GM04504 (cell line): ENCODE data around the gene ASXL2.
"Not testable (repeated sequence)": the region's sequence is repeated elsewhere in the genome, so short reads cannot be mapped to it uniquely, and the experiment has no call there.

Experiments
- DNase-seq: peaks from one replicate; pipeline ENCODE4 v3.0.0-alpha.2; 2012; ENCODE audit warnings: low read depth

The ASXL2 gene

DNA sequence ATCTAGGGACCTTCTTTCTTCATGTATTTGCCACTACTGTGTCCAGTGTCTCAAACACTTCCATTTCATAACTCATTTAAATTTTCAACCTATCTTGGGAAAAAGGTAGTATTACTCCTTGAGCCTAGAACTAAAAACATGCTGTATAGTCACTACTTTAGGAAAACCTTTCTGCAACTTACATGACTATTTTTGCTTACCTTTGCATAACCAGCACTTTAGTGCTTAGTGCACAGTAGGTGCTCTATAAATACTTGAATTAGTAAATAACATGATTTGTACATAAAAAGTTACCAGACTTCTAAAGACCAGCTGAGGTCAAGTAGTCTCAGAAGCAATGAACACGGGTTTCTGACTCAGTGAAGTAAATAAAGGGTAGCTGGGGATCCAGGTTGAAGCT is 142.5 kb downstream of the ASXL2 start:
- DNase-seq, result no peak

DNA sequence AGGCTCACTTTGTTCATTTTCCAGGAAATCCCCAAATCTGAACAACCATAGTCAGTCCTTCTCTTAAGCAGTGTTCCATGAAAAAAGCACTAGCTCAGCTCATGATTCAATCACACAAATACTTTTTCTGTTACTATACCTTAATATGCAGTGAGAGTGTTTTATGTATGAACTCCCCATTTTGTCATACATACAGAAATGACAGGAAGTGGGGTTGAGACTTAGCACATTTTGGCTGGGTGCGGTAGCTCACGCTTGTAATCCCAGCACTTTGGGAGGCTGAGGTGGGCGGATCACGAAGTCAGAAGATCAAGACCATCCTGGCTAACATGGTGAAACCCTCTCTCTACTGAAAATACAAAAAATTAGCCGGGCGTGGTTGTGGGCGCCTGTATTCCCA is 149.7 kb downstream of the ASXL2 start:
- no peak for DNase-seq

DNA sequence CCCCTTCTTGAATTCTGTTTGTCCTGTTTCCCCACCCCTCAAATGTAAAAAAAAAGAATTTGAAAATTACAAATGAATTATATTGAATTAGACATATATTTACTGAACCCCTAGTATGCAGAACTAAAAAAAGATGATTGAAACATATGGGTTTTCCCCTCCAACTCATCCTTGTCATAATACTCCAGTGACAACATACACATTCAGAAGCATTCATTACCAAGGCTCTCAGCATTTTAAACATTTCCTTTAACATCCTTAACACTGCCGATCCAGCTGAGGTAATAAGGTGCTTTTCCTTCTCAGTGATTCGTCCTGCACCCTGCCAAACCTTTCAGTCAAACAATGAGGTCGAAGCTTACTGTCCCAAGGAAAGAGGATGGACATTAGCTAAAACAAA is 151.8 kb downstream of the ASXL2 start:
- DNase-seq, result no peak

DNA sequence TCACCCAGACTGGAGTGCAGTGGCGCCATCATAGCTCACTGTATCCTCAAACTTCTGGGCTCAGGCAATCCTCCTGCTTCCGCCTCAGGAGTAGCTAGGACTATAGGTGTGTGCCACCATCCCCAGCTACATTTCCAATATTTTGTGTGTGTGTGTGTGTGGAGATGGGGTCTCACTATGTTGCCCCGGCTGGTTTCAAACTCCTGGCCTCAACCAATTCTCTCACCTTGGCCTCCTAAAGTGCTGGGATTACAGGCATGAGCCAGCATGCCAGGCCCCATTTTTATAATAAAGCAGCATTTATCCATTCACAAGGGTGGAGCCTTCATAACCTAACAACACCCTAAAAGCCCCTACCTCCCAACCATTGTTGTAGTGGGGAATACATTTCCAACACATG is 152.4 kb downstream of the ASXL2 start:
- DNase-seq, result no peak

DNA sequence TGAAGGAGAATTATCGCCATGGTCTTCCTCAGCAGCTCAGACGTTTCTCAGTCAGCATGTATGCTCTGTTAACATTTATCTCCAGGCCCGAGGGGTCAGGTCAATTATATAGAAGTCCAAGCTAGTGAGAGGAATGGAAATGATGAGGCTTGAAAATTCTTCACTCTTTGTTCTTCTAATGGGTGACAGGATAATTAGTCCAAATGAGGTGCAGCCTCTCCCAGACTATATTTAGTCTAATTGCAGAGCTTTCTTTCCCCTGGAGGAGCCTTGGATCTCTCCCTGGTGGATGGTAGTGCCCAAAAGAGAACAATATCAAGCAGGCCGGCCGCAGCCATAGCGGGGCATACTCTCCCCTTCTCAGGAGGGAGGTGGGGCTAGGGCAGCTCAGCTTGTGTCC is 153.5 kb downstream of the ASXL2 start:
- DNase-seq, result no peak

DNA sequence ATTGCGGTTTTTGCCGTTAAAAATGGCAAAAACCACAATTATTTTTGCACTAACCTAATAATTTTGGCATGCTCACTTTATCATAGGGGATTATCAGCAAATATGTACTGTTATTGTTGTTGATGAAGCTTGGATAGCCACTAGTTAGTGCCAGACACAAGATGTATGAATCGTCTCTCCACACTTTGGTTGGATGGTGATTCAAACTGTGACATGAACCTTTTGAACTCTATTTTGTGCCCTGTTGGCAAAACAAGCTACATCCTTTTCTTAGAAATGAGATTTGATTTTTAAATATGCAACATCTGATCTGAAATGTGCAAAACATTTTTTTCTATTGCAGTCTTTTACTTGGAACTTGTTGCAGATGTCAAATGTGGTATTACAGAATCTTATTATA is 156.1 kb downstream of the ASXL2 start:
- no peak for DNase-seq

DNA sequence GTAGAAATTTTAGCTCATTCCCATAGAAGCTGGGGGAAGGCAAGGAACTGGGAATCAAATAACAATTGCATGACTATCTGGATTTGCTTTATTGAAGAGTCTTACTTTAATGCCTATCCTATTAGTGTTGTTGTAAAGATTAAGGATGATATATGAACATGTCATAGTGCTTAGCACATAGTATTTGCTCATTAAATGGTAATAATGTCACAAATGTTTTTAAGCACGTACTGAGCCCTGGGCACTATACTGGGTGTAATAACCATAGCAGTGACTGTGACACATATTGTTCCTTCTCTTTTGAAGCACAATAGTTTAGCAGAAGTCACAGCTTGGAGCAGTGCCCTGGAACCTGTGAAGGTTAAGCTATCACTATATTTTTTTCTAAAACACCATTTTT is 157.7 kb downstream of the ASXL2 start:
- DNase-seq, result no peak

DNA sequence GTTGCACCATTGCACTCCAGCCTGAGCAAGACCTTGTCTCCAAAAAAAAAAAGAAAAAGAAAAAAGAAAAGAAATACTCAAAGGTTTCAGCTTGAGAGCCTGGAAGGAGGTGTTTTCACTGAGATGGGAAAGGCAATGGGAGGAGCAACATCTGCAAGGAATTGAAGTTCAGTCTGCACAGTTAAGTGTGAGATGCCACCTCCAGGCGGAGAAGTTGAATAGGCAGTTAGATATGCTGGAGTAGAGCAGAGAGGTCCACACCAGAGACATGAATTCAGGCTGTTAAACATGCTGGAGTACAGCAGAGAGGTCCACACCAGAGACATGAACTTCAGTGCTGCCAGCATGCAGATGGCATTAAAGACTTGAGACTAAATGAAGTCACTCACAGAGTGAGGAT is 163.5 kb downstream of the ASXL2 start:
- no peak for DNase-seq

DNA sequence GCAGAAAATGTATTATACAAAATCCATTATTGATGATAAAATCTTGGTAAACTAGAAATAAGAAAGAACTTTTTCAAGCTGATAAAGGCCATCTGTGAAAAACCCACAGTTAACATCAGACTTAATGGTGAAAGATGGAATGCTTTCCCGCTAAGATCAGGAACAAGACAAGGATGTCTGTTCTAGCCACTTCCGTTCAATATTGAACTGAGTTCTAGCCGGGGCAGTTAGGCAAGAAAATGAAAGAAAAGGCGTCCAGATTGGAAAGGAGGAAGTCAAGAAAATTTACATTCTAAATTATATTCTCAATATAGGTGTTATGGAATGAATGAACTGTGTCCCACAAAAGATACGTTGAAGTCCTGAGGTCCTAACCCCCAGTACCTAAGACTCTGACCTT is 165.8 kb downstream of the ASXL2 start:
- no peak for DNase-seq

DNA sequence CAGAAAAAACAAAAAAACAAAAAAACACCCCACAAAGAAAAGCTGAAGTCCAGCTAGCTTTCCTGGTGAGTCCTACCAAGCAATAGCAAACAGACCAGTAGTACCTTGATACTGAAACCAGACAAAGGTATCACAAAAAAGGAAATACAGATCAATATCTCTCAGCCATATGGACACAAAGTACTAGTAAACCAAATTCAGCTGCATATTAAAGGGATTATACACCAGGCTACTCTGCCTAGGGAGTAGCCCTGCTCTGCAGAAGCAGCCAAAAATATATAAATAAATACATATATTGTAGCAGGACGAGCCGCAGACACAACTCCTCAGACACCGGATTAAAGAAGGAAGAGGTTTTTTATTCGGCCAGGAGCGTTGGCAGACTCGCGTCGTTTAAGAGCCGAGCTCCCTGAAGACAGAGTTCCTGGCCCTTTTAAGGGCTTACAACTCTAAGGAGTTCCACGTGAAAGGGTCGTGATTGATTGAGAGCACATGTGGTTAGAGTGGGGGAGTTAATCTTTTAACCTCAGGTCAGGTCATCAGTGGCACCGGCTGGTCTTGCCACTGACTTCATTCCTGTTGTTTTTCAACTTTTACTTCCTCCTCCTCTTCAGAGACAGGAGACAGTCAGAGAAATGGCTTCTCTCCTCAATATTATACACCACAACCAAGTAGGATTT is 166.5 kb downstream of the ASXL2 start:
- DNase-seq, result no peak

DNA sequence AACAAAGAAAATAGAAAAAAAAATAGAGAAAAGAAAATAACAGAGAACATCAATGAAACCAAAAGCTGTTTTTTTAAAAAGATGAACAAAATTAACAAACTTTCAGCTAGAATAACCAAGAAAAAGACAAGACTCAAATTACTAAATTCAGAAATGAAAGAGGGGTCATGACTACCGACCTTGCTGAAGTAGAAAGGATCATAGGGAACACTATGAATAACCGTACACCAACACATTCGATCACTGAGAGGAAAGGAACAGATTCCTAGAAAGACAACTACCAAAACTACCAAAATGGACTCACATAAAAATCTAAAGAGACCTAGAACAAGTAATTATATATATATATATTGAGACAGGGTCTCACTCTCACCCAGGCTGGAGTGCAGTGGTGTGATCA is 167.5 kb downstream of the ASXL2 start:
- DNase-seq, result no peak

DNA sequence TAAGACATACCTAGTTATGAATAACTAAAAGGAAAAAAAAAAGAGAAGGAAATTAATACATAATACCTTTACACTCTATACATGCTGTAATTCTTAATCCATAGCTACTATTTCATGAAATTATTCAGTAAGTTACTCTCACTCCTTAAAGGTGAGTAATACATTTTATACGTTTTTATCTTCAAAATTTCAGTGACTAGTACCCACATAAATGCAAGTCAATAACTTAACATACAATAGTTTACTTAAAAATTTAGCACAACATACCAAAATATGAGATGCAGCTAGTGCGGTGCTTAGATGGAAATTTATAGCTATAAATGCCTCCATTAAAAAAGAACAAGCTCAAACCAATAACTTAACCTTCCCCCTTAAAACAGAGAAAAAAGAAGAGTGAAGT is 168.9 kb downstream of the ASXL2 start:
- DNase-seq, result no peak

DNA sequence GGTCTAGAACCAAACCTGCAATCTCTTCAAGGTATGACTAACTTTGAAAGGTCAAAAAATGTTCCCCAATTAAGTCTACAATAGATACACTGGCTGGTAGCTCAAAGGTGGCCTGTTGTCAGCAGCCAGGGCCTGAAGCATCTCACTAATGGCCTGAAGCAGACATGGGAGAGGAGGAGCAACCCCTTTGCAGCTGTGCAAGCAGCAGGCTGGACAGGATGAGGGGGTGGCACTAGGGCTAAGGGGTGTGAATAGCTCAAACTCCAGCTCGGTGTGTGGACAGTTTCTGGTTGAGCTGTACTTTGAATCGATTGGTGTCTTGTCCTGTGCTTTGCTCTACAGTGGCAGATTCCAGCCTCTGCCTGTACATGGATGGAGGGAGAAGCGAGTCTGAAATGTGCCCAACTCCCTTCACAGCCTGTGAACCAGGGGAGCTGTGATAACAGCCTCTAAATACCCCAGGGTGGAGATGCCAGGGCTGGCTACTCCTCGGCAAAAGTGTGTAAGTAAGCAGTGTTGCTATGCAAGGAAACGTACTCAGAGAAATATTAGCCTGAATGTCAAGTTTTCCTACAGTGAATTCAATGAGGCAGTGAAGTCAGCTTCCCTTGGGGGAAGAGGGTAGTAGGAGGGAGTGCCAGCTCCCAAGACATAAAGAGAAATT is 170.2 kb downstream of the ASXL2 start:
- DNase-seq, result no peak

DNA sequence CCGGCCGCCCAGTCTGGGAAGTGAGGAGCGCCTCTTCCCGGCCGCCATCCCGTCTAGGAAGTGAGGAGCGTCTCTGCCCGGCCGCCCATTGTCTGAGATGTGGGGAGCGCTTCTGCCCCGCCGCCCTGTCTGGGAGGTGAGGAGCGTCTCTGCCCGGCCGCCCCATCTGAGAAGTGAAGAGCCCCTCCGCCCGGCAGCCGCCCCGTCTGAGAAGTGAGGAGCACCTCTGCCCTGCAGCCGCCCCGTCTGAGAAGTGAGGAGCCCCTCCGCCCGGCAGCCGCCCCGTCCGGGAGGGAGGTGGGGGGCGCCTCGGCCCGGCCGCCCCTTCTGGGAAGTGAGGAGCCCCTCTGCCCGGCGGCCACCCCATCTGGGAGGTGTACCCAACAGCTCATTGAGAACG is 172.7 kb downstream of the ASXL2 start:
- not testable (repeated sequence) for DNase-seq

DNA sequence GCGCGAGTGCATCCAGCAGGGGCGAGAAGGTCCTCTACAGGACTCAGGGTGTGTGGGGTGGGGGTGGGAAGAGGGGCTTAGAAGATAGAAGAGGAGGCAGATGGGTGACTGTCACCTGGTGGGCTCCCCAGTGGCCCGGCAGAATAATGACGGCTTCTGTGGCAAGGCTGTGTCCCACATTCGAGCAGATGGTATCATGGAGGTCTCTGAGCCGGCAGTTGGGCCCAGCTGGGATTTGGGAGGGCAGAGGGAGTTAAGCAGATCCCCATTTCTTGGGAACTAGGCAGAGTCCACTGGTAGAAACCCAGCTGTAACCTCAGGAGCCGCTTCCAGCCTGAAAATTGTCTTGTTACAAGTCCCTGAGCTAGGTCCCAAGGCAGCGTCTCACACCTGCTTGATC is 176.5 kb downstream of the ASXL2 start:
- DNase-seq, result no peak

DNA sequence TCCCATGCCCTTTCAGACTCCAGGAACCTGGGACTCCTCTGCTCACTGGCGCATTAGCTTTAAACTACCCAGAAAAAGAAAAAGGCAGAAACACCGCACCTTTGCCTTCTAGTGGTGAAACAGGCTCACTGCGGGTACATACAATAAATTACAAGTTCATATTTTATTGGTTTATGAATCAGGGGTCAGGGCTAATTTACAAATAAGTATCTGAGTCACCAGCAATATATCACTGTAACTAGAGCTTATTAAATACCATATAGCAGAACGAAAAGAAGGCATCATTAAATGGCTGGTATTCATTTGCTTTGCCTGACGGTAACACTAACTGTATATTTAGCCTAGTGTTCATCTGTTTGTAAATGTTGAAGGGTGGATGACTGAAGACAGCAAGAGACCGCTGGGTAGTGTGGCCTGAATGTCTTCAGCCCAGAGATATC is 178.0 kb downstream of the ASXL2 start:
- DNase-seq, result peak; percentile 29

DNA sequence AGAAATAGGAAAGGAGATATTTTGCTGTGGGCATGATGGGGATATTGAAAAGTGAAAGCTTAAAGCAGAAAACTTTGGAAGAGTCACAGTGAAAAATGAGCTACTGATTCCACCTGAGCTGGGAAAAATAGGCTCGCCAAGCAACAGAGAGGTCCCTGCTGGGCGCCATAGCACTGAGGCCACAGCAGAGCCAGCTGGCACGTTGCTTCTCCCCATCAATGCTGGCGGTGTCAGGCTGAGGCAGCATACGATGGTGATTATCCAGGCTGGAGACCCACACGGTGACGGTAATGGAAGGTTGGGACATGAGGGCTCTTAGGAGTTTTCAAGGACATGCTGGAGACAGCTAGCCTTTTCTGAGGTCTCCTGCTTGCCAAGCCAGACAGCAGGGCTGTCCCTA is 179.1 kb downstream of the ASXL2 start:
- DNase-seq, result no peak

DNA sequence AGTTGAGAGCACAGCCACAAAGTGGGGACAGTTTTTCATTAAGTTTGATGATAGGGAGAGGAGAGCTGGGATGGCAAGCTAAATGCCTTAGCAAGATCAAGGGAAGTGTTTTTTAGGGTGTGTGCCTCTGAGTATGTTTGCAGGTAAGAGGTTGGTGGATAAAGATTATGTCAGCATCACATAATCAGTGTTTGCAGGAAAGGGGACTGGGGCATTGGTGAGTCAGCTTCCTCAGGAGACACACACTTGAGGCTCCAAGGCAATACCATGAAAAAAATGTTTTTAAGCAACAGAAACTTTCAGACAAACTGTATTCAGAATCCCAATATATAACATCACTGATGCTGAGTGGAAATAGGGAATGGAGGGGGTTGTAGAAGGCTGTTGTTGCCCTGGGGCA is 179.5 kb downstream of the ASXL2 start:
- no peak for DNase-seq

DNA sequence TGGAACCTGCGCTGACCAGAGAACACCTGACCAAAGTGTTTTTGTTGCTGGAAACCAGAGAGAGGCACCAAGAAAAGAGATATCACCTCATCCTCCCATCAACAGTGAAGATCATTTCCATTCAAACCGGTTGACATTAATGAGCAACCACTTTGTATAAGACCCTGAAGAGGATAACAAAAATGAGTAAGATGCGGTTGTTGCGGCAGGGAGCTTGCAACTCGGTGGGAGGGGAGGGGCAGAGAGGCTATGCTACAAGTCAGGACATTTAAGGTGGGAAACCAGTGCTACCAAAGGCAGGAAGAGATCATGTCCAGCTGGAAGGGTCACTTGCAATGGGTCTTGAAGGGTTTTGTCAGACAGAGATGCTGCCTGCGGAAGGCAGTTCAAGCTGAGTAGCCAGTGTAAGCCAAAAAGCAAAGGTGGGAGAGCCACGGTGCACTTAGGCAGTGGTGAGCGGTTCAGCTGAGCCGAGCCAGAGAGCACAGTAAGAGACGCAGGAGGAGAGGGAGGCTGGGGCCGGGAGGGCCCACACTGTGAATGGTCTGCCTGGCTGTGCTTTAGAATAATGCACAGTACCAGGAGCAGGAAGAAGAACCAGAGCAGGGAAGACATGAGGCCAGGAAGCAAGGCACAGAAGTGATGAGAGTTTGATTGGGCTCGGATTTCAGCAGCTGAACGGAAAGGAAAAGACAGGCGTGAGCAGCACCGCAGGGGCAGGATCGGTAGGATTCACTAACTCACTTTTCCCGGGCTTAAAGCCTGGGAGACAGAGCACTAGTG is 180.5 kb downstream of the ASXL2 start:
- DNase-seq, result no peak

DNA sequence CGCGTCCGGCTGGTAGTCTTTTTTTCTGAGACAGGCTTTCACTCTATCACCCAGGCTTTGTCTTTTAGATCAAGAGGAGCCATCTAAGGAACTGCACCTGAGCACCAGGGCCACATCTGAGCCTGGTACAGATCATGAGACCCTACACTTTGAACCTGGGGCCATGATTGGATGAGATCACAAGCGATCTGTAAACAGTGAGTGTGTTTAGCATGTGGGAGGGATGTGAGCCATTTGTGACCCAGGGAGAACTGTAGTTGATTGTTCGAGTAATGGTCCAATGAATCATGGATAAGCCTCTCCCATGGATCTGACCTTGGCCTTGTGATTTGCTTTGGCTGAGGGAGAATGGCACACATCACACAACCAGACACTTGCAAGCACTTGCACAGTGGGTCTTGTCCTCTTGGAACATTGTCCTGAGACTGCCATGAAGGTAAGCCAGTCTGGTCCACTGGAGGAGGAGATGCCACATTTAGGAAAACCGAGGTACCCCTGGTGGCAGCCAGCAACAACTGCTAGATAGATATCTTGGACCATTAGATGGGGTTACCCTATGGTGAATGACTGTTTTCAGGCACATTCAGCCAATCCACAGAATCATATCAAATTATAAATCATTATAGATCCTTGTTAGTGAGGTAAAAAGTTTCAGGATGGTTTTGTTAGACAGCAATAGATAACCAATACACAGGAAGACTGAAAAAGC is 185.4 kb downstream of the ASXL2 start:
- DNase-seq, result no peak

DNA sequence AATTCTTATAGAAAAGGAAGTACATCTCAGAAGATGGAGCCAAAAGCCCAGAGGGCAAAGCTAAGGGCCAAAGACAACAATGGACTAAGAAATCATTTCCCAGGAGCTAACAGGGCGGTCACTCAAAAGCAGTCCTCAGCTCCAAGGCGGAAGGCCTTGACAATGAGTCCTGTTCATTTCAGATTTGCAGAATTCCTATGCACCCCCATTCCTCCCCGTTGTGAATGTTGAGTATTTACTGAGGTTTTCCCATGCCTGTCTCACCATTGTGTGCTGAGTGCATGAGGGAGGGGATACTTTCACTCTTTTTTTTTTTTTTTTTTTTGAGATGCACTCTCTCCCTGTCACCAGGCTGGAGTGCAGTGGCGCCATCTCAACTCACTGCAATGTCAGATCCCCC is 186.1 kb downstream of the ASXL2 start:
- no peak for DNase-seq

DNA sequence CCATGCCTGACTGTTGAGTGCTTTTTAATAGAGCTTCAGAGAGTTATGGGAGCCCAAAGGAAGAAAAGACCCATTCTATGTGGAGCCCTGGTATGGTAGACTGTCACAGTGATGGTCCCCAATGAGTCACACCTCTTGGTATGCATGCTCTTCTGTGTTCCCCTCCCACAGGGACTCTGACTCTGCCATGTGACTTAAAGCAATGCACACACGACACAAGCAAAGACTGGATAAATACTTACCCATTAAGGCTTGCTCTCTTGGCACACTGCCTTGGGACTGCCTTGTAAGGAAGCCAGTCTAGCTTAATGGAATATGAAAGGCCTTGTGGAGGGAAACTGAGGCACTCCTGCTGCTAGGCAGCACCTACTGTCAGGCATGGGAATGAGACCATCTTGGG is 188.2 kb downstream of the ASXL2 start:
- DNase-seq, result no peak

DNA sequence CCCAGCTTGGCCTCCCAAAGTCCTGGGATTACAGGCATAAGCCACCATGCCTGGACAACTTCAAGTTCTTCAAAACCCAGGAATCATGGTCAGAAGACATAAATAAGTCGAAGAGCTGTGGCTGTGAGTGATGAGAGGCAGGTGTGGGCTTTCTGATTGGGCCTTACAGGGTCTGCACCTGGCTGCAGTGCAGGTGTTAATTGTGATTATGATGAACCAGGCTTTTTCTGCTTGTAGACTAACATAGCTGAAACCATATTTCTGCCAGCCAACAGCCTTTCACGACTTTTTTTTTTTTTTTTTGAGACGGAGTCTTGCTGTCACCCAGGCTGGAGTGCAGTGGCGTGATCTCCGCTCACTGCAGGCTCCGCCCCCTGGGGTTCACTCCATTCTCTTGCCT is 190.1 kb downstream of the ASXL2 start:
- no peak for DNase-seq
